ENCODE results near the gene GPI. TPM values are rescaled to one million over a fixed set of nuclear protein-coding genes. Genes with fewer than 3 reads are reported as not detected.

The GPI gene
- total and polyA plus RNA-seq, 9 donors: 70.1 to 187 (median 124) TPM

GRCh38 chr19:34341935-34342680 is 22.9 kb upstream of the GPI start:
- H3K4me3 ChIP-seq: no peak overlapping the region
- no peaks in the 10 kb centered on the region for H3K36me3 ChIP-seq
- intact Hi-C loops (cut with DNase I): loop anchor here in 1 of 4 donors (10.0 kb wide), 1 partner anchor 117 kb away; no protein-coding TSS in a partner anchor
- no peaks in the 10 kb centered on the region for H3K4me1 ChIP-seq (ENCODE audit: insufficient read depth)
- no peak overlapping the region for H3K27ac ChIP-seq
- 89 to 93% (median 92%) methylated on average over 12 of the region's 12 CpGs for WGBS, 3 donors
- no peaks in the 10 kb centered on the region for H3K9me3 ChIP-seq
- DNase-seq: peak in 1 of 5 donors; percentile 23
- TF ChIP-seq CTCF (IDR thresholded peaks at IDR 0.05) (no peak), POLR2A (IDR thresholded peaks at IDR 0.05) (no peak), EP300 (IDR thresholded peaks at IDR 0.05) (no peak)
- no peaks in the 10 kb centered on the region for H3K27me3 ChIP-seq

- Histone ChIP-seq H3K27ac (no peak overlapping the region), H3K27me3 (no peaks in the 10 kb centered on the region), H3K4me3 (no peak overlapping the region), H3K9me3 (no peaks in the 10 kb centered on the region), H3K4me1 (ENCODE audit: insufficient read depth) (no peaks in the 10 kb centered on the region), H3K36me3 (no peaks in the 10 kb centered on the region)
- WGBS, 3 donors: 95 to 96% (median 95%) methylated on average over 2 of the region's 2 CpGs
- TF ChIP-seq CTCF (IDR thresholded peaks at IDR 0.05): no peak
- no peak for TF ChIP-seq POLR2A (IDR thresholded peaks at IDR 0.05)
- no peak for TF ChIP-seq EP300 (IDR thresholded peaks at IDR 0.05)
- DNase-seq: no peak
- intact Hi-C loops (cut with DNase I): loop anchor here in 1 of 4 donors (10.0 kb wide), 1 partner anchor 119 kb away; no protein-coding TSS in a partner anchor
These were observed 21.2 kb upstream of the GPI start for GRCh38 chr19:34343751-34344150.

- H3K9me3 ChIP-seq: no peaks in the 10 kb centered on the region
- WGBS, 3 donors: 28 to 47% (median 35%) methylated on average over 7 of the region's 7 CpGs
- no peaks in the 10 kb centered on the region for H3K4me1 ChIP-seq (ENCODE audit: insufficient read depth)
- DNase-seq: peak in 4 of 5 donors; percentile 25 to 63 (median 48)
- intact Hi-C loops (cut with DNase I): loop anchor here in 1 of 4 donors (10.0 kb wide), 1 partner anchor 121 kb away; no protein-coding TSS in a partner anchor
- no peaks in the 10 kb centered on the region for H3K36me3 ChIP-seq
- H3K4me3 ChIP-seq: no peak overlapping the region
- H3K27ac ChIP-seq: no peak overlapping the region
- TF ChIP-seq POLR2A (IDR thresholded peaks at IDR 0.05) (no peak), CTCF (IDR thresholded peaks at IDR 0.05) (no peak), EP300 (IDR thresholded peaks at IDR 0.05) (no peak)
- H3K27me3 ChIP-seq: no peaks in the 10 kb centered on the region
These were observed 19.0 kb upstream of the GPI start for GRCh38 chr19:34345947-34346351.

- no peak for DNase-seq
- H3K4me1 ChIP-seq (ENCODE audit: insufficient read depth): no peaks in the 10 kb centered on the region
- 88 to 94% (median 93%) methylated on average over 19 of the region's 19 CpGs for WGBS, 3 donors
- TF ChIP-seq POLR2A (IDR thresholded peaks at IDR 0.05) (no peak), CTCF (IDR thresholded peaks at IDR 0.05) (no peak), EP300 (IDR thresholded peaks at IDR 0.05) (no peak)
- no peaks in the 10 kb centered on the region for H3K36me3 ChIP-seq
- intact Hi-C loops (cut with DNase I): loop anchor here in 1 of 4 donors (10.0 kb wide), 1 partner anchor 123 kb away; no protein-coding TSS in a partner anchor
- H3K27me3 ChIP-seq: no peaks in the 10 kb centered on the region
- no peak overlapping the region for H3K27ac ChIP-seq
- no peak overlapping the region for H3K4me3 ChIP-seq
- no peaks in the 10 kb centered on the region for H3K9me3 ChIP-seq
These were observed 17.3 kb upstream of the GPI start for GRCh38 chr19:34347561-34348165.

All from ovary (tissue), 9 donors.